BLaER1 (cell line): ENCODE data around the gene OBP2B.
"Not testable (repeated sequence)": the region's sequence is repeated elsewhere in the genome, so short reads cannot be mapped to it uniquely, and the experiment has no call there.

Source experiments
- H3K27ac ChIP-seq: shearing (Covaris generic); formaldehyde crosslinking; 2 replicates; pipeline ENCODE4 v1.8.1; 2022
- H3K27me3 ChIP-seq: shearing (Covaris generic); formaldehyde crosslinking; 2 replicates; pipeline ENCODE4 v1.8.1; 2022
- H3K36me3 ChIP-seq: shearing (Covaris generic); formaldehyde crosslinking; 2 replicates; pipeline ENCODE4 v1.8.1; 2022
- H3K4me1 ChIP-seq: shearing (Covaris generic); formaldehyde crosslinking; 2 replicates; pipeline ENCODE4 v1.8.1; 2022
- H3K4me2 ChIP-seq: shearing (Covaris generic); formaldehyde crosslinking; 2 replicates; pipeline ENCODE4 v1.8.1; 2022
- H3K4me3 ChIP-seq: shearing (Covaris generic); formaldehyde crosslinking; 2 replicates; pipeline ENCODE4 v1.8.1; 2022
- H3K9ac ChIP-seq: shearing (Covaris generic); formaldehyde crosslinking; 2 replicates; pipeline ENCODE4 v1.8.1; 2022
- H3K9me3 ChIP-seq: shearing (Covaris generic); formaldehyde crosslinking; 2 replicates; pipeline ENCODE4 v1.8.1; 2022
- H4K20me1 ChIP-seq: shearing (Covaris generic); formaldehyde crosslinking; 2 replicates; pipeline ENCODE4 v1.8.1; 2022
- Cebpa-rat ChIP-seq: shearing (Covaris generic); IDR thresholded peaks from 2 replicates; pipeline ENCODE4 v1.8.1; 2022

The OBP2B gene, protein sequence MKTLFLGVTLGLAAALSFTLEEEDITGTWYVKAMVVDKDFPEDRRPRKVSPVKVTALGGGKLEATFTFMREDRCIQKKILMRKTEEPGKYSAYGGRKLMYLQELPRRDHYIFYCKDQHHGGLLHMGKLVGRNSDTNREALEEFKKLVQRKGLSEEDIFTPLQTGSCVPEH

DNA sequence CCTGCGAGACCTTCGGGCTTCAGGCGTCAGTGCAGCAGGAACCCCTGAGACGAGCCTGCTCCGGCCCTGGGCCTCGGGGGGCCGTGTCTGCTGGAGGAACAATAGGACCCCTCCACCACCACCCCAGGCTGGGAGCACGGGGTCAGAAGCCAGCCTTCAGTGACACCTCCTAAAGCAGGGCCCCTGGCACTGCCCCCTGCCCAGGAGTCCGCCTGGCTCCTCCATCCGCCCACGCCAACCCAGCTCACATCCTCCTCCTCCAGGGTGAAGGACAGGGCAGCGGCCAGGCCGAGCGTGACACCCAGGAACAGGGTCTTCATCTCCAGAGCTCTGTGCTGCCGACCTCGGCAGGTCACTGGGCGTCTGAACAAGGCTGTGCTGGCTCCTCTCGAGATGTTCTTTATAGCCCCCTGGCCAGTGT is at the start of gene OBP2B:
Gene OBP2B (minus strand): TSS at position 371 of the 421 bp plus-strand sequence. CDS start 51 bp downstream, at position 320.
- H3K9me3 ChIP-seq = peaks cover 13% of the 10 kb centered on the region; the same call in 1 of the 2 replicates
- not testable (repeated sequence) for H3K27me3 ChIP-seq, H4K20me1 ChIP-seq, H3K4me3 ChIP-seq, H3K4me1 ChIP-seq, H3K27ac ChIP-seq, H3K9ac ChIP-seq, H3K4me2 ChIP-seq, H3K36me3 ChIP-seq

DNA sequence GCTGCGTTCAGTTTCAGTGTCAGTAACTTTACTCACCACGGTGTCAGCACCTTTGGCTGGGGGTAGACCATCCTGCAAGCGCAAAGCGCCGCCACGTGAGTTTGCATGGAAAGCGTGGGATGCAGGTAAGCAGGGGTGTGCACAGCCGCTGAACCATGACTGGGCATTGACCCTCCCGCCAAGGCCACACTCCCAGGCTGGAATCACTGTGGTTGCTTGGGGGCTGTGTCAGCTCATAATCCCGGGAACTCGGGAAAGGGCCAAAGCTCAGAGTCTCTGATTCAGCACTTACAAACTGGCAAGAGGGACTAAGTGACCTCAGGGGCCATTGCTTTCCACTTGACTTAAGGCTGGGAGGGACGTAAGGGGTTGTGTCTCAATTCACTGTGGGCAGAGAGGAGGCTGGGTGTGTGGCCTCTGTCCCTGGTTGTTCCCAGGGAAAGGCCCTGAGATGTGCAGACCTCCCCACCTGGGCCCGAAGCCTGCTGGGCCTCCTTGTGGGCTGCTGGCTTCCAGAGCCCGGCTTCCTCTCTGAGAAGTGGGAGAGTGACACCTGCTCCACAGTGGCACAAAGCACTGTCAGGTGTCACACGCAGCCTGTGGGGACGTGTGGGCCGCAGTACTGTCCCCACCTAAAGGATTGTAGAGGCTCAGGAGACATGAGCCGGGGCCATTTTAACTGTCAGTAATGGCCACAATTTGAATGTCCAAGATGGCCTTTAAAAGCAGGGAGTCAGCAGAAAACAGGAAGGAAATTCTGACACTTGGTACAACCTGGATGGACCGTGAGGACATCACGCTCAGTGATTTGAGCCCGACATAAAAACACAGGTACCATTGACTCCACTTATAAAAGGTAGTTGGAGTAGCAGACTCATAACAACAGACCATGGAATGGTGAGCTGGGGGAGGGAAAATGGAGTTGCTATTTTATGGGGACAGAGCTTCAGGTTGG is 49.3 kb upstream of the OBP2B start:
- Histone ChIP-seq H4K20me1 (no peaks in the 10 kb centered on the region), H3K9me3 (peaks cover 7% of the 10 kb centered on the region), H3K4me1 (peaks cover 8% of the 10 kb centered on the region; the same call in 1 of the 2 replicates), H3K27ac (no peak overlapping the region), H3K4me3 (no peak overlapping the region), H3K36me3 (no peaks in the 10 kb centered on the region), H3K27me3 (no peaks in the 10 kb centered on the region), H3K4me2 (no peak overlapping the region), H3K9ac (no peak overlapping the region)
- no peak for TF ChIP-seq Cebpa-rat

DNA sequence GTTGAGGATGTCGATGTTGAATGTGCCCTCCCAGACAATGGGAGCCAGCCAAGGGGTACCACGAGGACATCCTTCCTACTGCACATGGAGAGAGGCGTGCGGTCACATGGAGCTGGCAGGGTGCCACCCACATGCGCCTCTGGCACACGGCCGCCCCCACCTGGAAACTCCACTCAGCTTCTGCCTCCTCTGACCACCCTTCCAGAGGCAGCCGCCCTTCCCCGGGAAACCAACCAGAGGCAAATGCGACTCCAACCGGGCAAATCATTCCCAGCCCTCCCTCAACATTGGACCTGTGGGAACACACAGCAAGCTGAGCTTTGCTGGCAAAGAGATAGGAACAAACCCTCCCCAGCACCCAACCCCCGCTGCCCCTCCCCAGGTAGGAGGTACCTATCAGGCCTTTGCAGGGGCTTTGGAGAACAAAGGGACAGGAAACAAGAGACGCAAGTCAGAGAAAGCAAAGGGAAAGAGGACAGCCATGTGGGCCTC is 48.5 kb upstream of the OBP2B start:
- Histone ChIP-seq H3K4me2 (no peak overlapping the region), H3K4me1 (peaks cover 9% of the 10 kb centered on the region; the same call in 1 of the 2 replicates), H4K20me1 (no peaks in the 10 kb centered on the region), H3K27me3 (no peaks in the 10 kb centered on the region), H3K4me3 (no peak overlapping the region), H3K9me3 (peaks cover 7% of the 10 kb centered on the region), H3K36me3 (no peaks in the 10 kb centered on the region), H3K9ac (no peak overlapping the region), H3K27ac (no peak overlapping the region)
- no peak for TF ChIP-seq Cebpa-rat

DNA sequence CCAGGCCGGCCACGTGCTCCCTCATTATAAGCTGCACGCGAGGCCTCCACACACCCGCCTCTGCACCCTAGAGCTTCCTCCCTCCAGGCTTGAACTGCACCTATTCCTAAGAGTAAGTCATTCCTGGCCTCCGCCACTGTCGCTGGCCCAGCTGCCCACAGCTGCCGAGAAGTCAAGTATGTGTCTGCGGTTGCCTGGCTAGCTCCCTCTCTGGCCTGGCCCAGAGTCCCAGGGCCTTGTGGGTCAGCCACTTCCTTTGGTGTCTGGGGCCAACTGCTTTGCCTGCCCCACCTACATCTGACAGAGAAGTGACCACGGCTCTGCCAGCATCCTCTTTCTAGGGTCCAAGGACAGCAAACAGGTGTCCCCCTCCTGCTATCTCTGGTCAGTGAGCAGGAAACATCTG is 47.6 kb upstream of the OBP2B start:
- Histone ChIP-seq H3K36me3 (no peaks in the 10 kb centered on the region), H3K9ac (no peak overlapping the region), H3K27me3 (no peaks in the 10 kb centered on the region), H3K4me3 (no peak overlapping the region), H3K4me1 (peaks cover 17% of the 10 kb centered on the region), H3K27ac (no peak overlapping the region; the same call in 1 of the 2 replicates), H3K4me2 (no peak overlapping the region; the same call in 1 of the 2 replicates), H4K20me1 (no peaks in the 10 kb centered on the region), H3K9me3 (peaks cover 7% of the 10 kb centered on the region)
- no peak for TF ChIP-seq Cebpa-rat

- Histone ChIP-seq H3K27ac (no peak overlapping the region), H3K36me3 (no peaks in the 10 kb centered on the region), H3K27me3 (no peaks in the 10 kb centered on the region), H3K4me2 (no peak overlapping the region), H3K4me3 (no peak overlapping the region), H3K4me1 (peaks cover 18% of the 10 kb centered on the region), H4K20me1 (no peaks in the 10 kb centered on the region), H3K9me3 (peaks cover 7% of the 10 kb centered on the region), H3K9ac (no peak overlapping the region)
- TF ChIP-seq Cebpa-rat = no peak
Measured at GRCh38 chr9:133256136-133256461, 47.0 kb upstream of the OBP2B start.

DNA sequence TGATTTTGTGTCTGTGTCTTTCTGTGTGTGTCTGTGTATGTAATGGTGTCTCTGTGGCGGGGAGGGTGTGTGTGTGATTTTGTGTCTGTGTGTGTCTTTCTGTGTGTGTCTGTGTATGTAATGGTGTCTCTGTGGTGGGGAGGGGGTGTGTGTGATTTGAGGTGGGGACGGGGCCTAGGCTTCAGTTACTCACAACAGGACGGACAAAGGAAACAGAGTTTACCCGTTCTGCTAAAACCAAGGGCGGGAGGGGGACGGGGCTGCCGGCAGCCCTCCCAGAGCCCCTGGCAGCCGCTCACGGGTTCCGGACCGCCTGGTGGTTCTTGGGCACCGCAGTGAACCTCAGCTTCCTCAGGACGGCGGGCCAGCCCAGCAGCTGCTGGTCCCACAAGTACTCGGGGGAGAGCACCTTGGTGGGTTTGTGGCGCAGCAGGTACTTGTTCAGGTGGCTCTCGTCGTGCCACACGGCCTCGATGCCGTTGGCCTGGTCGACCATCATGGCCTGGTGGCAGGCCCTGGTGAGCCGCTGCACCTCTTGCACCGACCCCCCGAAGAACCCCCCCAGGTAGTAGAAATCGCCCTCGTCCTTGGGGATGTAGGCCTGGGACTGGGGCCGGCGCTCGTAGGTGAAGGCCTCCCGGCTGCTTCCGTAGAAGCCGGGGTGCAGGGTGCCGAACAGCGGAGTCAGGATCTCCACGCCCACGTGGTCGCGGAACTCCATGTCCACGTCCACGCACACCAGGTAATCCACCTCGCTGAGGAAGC is 46.5 kb upstream of the OBP2B start:
- Histone ChIP-seq H3K9ac (no peak overlapping the region), H3K36me3 (no peaks in the 10 kb centered on the region), H3K4me2 (no peak overlapping the region), H3K27me3 (no peaks in the 10 kb centered on the region), H3K27ac (no peak overlapping the region), H3K9me3 (peaks cover 7% of the 10 kb centered on the region), H4K20me1 (no peaks in the 10 kb centered on the region), H3K4me3 (no peak overlapping the region), H3K4me1 (peaks cover 18% of the 10 kb centered on the region)
- TF ChIP-seq Cebpa-rat = no peak

DNA sequence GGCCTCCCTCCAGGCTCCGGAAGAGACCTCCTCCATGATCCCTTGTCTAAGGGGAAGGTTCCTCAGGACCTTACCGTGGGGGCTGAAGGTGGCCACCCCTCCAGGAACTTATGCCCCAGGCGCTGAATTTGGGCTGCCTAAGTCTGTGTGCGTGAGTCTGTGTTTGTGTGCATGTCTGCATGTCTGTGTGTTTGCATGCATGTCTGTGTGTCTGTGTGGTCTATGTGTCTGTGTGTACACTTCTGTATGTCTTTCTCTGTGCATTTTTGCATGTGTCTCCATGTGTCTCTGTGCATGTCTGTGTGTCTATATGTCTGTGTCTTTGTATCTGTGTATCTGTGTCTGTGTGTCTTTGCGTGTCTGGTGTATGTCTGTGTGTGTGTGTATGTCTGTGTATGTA is 45.4 kb upstream of the OBP2B start:
- Histone ChIP-seq H4K20me1 (no peaks in the 10 kb centered on the region), H3K9ac (no peak overlapping the region), H3K4me2 (no peak overlapping the region), H3K36me3 (no peaks in the 10 kb centered on the region), H3K4me3 (no peak overlapping the region), H3K27ac (no peak overlapping the region), H3K4me1 (peaks cover 18% of the 10 kb centered on the region), H3K9me3 (peaks cover 7% of the 10 kb centered on the region), H3K27me3 (no peaks in the 10 kb centered on the region)
- TF ChIP-seq Cebpa-rat = no peak

DNA sequence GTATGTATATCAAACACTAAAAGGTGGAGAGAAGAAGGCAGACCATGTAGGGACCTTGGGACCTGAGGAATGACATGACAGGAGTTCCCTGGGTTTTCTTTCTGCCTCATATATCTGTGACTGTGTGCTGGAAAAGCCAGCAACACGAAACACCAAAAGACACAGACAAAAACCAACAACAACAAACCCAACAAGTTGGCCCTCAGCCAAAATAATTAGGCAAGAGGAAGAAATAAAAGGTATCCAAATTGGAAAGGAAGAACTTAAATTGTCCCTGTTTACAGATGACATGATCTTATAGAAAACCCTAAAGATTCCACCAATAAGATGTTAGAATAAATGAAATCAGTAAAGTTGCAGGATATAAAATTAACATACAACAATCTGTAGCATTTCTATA is 44.2 kb upstream of the OBP2B start:
- no peaks in the 10 kb centered on the region for H4K20me1 ChIP-seq
- no peaks in the 10 kb centered on the region for H3K36me3 ChIP-seq
- H3K4me3 ChIP-seq = no peak overlapping the region
- H3K9ac ChIP-seq = no peak overlapping the region
- H3K27me3 ChIP-seq = no peaks in the 10 kb centered on the region
- no peak overlapping the region for H3K27ac ChIP-seq
- H3K4me1 ChIP-seq = peaks cover 18% of the 10 kb centered on the region
- no peak overlapping the region for H3K4me2 ChIP-seq
- TF ChIP-seq Cebpa-rat = no peak
- peaks cover 7% of the 10 kb centered on the region for H3K9me3 ChIP-seq

DNA sequence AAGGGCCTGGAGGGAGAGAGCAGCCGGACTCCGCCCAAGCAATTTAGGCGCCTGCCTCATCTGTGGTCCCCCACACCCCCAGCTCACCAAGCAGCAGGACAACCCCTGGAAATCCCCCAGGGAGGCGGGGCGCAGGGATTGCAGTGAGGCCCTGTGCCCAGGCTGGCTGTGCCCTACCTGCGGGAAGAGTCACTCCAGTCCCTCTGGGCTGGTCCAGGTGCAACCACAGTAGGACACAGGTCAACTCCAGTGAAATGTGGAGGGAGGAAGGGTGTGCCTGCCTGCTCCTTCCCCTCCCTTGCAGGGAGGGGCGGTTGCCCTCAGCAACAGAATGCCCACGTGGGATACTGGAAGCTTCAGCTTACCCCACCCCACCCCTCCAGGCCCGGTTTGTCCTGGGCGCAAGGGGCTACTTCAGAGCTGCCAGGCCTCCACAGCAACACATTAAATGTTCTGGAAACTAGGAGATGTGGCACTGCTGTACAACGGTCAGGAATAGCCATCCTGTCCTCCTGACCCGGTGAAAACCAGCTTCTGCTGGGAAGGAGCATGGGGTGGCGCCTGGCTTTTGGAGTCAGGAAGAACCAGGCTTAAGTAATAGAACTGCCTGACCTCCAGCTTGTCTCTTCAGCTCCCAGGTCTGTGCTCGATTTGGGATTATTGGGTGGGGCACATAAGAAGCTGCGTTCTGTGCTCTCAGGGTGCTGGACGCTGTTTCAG is 43.4 kb upstream of the OBP2B start:
- Histone ChIP-seq H3K4me1 (peaks cover 18% of the 10 kb centered on the region), H4K20me1 (no peaks in the 10 kb centered on the region), H3K36me3 (no peaks in the 10 kb centered on the region), H3K9ac (no peak overlapping the region), H3K4me3 (no peak overlapping the region), H3K4me2 (peak overlapping the region; percentile 17; the same call in 1 of the 2 replicates), H3K27ac (no peak overlapping the region), H3K27me3 (no peaks in the 10 kb centered on the region), H3K9me3 (peaks cover 7% of the 10 kb centered on the region)
- TF ChIP-seq Cebpa-rat = no peak
